GM12875 (cell line): ENCODE results near the gene TSPAN14.

ENCODE experiments used
- H3K4me3 ChIP-seq: one replicate; pipeline ENCODE4 v1.5.1; 2011; ENCODE audit warnings: low read depth, low read length, control low read depth
- TF ChIP-seq, protein P1 (sequence below): IDR thresholded peaks from 2 replicates; pipeline ENCODE4 v1.5.1; 2011; ENCODE audit warnings: low read depth, mild to moderate bottlenecking, control low read depth, inconsistent platforms, low read length, moderate library complexity, borderline replicate concordance; ENCODE audit not compliant: insufficient read depth

The TSPAN14 gene

GRCh38 chr10:80425901-80426300 is 28.2 kb upstream of the TSPAN14 start:
- H3K4me3 ChIP-seq, result no peak overlapping the region
- TF ChIP-seq, protein P1, sequence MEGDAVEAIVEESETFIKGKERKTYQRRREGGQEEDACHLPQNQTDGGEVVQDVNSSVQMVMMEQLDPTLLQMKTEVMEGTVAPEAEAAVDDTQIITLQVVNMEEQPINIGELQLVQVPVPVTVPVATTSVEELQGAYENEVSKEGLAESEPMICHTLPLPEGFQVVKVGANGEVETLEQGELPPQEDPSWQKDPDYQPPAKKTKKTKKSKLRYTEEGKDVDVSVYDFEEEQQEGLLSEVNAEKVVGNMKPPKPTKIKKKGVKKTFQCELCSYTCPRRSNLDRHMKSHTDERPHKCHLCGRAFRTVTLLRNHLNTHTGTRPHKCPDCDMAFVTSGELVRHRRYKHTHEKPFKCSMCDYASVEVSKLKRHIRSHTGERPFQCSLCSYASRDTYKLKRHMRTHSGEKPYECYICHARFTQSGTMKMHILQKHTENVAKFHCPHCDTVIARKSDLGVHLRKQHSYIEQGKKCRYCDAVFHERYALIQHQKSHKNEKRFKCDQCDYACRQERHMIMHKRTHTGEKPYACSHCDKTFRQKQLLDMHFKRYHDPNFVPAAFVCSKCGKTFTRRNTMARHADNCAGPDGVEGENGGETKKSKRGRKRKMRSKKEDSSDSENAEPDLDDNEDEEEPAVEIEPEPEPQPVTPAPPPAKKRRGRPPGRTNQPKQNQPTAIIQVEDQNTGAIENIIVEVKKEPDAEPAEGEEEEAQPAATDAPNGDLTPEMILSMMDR, result no peak

DNA sequence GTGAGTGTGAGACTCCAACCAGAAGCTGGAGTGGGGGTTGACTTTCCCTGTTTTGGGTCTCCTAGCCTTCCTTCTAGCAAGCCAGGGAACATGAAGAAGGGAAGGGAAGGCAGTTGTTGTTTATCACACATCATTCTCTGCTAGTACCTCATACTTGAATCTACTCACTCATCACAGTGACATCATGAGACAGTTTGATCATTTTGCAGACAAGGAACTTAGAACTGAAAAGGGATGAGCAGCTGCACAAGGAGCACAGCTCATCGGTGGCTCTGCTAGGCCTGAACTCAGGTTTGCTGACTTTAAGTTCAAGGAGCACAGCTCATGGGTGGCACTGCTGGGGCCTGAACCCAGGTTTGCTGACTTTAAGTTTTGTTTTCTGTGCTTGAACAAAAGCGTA is 26.6 kb upstream of the TSPAN14 start:
- TF ChIP-seq, protein P1, result no peak
- H3K4me3 ChIP-seq, result no peak overlapping the region

GRCh38 chr10:80429521-80429973 is 24.6 kb upstream of the TSPAN14 start:
- no peak overlapping the region for H3K4me3 ChIP-seq
- TF ChIP-seq, protein P1, result no peak

DNA sequence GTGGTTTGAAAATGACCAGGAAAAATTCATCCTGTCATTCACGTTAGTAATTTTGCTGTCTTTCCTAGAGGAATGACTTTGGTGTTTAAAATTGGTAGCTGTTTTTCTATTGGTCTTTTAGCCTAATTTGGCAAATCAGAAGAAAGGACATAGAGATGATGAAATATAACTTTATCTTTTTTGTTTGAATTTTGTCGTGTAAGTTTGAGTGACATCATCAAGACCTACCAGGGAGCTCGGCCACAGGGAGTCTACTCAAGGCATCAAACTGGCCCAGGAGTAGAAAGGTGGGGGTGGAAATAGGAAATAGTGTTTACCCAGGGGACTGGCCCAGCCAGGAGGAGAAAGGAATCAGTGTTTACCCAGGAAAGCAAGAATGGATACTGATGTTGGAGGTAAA is 21.0 kb upstream of the TSPAN14 start:
- no peak overlapping the region for H3K4me3 ChIP-seq
- TF ChIP-seq, protein P1, result no peak

GRCh38 chr10:80436446-80437098 is 17.5 kb upstream of the TSPAN14 start:
- TF ChIP-seq, protein P1, result no peak
- no peak overlapping the region for H3K4me3 ChIP-seq

GRCh38 chr10:80437227-80437626 is 16.9 kb upstream of the TSPAN14 start:
- TF ChIP-seq, protein P1, result no peak
- no peak overlapping the region for H3K4me3 ChIP-seq

GRCh38 chr10:80441831-80442230 is 12.3 kb upstream of the TSPAN14 start:
- TF ChIP-seq, protein P1, result no peak
- no peak overlapping the region for H3K4me3 ChIP-seq
